Cardiac fibroblast (primary cell): Measurements from ENCODE around the gene RPH3AL.

ENCODE experiments used
- DNase-seq, 2 donors: peaks; one replicate each; pipeline versions ENCODE4 v3.0.0 to v3.0.0-alpha.2; 2010; ENCODE audit warnings: low read depth in 2 of 2
- H3K4me3 ChIP-seq, 2 donors: replicated peaks in 1 of 2; 1 replicate in 1 of 2; 2 replicates in 1 of 2; pipeline ENCODE4 v1.5.1; 2011; ENCODE audit warnings: low read depth in 2 of 2, low read length in 2 of 2, mild to moderate bottlenecking in 2 of 2, moderate library complexity in 1 of 2
- TF ChIP-seq, protein P1 (sequence below): IDR thresholded peaks from one replicate; pipeline ENCODE4 v1.5.1; 2011; ENCODE audit warnings: low read depth, mild to moderate bottlenecking, low read length, inconsistent platforms

Gene RPH3AL

DNA sequence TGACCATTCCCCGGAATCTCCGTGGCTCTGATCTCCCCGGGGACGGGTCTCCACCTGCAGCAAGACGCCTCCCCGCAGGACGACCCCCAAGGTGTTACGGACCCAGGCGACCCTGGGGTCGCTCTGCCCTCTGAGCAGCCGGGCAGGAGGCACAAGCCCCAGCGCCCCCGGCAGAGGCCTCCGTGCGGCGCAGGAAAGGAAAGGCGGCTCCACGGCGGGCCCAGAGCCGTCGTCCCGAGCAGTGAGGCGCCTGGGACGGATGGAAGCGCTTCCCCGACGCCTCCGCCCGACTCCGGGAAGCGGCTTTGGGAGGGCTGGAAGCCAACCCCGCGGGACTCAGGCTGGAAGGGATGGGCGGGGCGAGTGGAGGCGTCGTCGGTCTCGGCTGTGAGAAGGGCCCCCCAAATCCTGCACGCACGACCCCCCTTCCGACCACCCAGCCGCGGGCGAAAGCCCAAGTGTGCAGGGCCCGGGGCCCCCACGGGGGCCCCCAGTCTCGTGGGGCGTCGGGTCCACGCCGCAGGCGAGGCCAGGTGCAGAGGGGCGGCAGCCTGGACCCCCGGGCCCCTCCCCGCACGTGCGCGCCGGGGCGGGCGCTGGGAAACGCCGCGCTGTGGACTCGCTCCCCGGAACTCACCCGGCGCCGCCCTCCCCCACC is 32.7 kb upstream of the RPH3AL start:
- H3K4me3 ChIP-seq: peak overlapping the region; percentile 21 to 37
- TF ChIP-seq, protein P1, sequence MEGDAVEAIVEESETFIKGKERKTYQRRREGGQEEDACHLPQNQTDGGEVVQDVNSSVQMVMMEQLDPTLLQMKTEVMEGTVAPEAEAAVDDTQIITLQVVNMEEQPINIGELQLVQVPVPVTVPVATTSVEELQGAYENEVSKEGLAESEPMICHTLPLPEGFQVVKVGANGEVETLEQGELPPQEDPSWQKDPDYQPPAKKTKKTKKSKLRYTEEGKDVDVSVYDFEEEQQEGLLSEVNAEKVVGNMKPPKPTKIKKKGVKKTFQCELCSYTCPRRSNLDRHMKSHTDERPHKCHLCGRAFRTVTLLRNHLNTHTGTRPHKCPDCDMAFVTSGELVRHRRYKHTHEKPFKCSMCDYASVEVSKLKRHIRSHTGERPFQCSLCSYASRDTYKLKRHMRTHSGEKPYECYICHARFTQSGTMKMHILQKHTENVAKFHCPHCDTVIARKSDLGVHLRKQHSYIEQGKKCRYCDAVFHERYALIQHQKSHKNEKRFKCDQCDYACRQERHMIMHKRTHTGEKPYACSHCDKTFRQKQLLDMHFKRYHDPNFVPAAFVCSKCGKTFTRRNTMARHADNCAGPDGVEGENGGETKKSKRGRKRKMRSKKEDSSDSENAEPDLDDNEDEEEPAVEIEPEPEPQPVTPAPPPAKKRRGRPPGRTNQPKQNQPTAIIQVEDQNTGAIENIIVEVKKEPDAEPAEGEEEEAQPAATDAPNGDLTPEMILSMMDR: no peak
- no peak for DNase-seq

DNA sequence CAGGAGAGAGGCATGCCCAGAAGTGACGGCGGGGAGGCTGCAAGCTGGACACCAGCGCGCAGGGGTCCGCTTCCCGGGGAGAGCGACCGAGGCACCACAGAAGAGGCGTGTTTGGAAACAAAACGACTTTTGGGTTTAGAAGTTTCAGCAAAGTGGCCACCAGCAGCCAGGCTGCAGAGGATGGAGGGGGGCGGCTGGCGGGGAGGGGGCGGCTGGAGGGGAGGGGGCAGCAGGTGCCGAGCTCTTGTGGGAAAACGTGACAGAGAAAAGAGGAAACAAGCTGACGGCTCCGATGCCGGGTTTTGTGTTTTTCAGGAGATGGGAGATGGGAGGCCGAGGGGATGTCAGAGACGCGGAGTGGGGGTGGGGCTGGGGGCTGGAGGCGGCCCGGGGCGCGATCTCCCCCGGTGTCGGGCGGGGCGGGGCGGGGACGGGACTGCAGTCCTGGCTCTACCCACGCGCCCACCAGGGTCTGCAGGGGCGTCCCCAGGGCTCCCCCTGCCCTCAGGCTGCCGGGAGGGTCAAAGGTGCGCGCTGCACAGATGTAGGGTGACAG is 32.1 kb upstream of the RPH3AL start:
- DNase-seq: no peak
- H3K4me3 ChIP-seq: no peak overlapping the region
- TF ChIP-seq, protein P1: no peak

DNA sequence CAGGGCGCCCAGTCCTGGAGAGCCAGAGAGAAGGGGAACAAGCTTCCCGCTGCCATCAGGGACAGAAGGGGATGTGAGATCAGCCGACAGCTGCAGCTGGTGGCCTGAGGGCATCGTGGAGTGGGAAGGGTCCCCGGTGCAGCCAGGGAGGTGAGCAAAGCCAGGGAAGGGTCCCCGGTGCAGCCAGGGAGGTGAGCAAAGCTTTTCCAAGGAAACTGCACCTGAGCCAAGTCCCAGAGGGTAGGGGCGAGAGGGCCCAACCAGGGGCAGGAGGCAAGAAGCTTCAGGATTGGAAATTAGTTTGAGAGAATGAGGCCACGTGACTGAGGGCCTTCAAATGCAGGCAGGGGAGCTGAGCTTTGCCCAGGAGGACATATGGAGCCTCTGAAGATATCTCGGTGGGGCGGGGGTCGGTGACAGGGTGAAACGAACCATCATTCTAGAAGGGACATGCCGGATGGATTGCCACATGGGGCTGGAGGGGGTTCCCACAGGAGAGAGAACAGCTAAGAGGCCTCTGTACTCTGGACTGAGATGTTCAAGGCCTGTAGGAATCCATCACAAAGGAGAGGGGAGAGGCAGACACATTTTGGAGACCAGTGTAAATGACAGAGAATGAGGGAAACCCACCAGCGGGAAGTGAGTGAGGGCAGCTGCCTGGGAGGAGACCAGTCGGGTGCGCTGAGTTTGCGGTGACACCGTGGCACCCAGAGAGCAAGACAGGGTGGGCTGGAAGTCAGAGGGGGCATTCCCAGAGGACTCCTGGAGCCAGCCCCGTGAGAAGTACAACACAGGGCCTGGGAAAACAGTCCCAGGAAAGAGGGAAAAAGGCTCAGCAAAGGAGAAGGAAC is 31.4 kb upstream of the RPH3AL start:
- H3K4me3 ChIP-seq: no peak overlapping the region
- no peak for DNase-seq
- TF ChIP-seq, protein P1: no peak

DNA sequence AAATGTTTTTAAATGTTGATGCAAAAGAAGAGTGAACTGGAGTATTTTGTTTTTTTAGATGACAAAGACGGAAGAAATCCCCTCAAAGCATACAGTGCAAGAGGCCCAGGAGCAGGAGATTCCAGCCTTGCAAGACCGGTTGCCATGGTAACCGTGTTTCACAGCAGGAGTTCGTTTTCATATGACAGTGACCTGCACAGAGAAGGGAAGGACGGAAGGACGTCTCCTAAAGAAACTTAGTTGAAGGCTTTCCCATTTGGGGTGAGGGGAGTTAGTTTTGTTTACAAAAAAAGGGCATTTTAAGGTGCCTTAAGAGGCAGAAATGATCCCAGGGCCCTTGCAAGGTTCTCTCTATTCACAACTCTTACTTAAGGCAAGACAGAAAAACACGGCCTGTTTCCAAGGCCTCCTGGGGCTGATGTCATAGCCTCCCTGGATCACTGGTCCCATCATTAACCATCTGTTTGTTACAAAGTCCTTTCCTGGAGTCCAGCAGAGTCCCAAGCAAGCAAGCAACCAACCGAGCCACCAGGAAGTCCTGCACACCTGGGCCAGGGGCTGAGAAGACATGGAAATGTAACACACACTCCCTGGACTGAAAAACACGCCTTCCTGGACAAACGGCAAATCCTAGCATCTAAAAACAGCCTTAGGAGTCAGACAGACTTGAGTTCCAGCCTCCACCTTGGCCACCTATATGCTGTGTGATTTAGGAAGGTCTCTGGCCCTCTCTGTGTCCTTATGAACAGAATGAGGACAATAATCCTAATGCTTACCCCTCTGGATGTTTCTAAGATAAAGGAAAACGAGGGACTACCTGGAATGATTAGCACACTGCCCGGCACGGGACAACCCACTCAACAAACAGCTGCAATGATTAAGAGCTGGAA is 30.3 kb upstream of the RPH3AL start:
- no peak overlapping the region for H3K4me3 ChIP-seq
- TF ChIP-seq, protein P1: no peak
- peak; percentile 52 to 76 for DNase-seq

DNA sequence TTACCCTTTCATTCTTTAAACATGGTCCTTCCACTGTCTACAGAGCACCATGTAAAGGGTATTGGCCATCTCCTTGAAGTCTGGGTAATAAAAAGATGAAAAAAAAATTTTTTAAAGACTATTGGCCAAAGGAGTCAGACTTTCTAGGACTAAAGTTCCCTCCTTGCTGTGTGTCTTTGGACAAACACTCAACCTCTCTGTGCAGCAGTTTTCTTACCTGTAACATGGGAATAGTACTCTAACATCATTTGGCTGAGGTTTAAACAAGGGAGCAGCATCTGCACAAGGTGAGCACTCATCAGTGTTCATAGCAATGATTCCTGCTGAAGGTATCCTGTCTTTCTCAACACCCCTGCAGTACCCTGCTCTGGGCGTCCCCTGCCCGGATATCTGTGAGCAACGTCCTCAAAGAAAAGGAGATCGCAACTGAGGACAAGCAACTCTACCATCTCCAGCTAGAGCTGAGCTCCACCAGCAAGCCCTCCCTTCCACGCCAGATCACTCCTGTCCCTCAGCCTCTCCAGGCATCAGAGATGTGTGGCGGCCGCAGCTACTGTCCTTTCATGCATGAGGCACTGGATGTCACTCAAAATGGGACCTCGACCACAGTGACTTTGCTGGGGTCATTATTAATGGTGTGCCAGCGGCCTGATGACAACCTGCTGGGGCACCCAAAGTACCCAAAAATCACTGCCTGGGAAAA is 29.5 kb upstream of the RPH3AL start:
- H3K4me3 ChIP-seq: no peak overlapping the region
- DNase-seq: no peak
- TF ChIP-seq, protein P1: no peak

DNA sequence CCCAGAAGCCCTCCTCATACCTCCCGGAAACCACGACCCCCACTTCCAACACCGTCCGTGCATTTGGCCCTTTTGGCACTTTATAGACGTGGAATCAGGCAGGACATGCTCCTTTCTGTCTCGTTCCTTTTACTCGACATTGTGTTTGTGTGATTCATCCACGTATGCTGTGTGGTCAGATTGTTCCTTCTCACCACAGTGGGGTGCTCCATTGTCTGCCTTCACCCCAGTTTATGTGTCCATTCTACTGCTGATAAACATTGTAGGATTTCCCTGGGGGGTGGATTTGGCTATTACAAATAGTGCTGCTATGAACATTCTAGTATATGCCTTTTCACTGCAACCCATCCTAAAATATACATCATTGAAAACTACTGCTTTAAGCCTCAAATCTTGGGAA is 28.9 kb upstream of the RPH3AL start:
- TF ChIP-seq, protein P1: no peak
- DNase-seq: no peak
- H3K4me3 ChIP-seq: no peak overlapping the region
